H1 (cell line): ENCODE results near the gene DSCAM. TPM values are rescaled to one million over a fixed set of nuclear protein-coding genes. Genes with fewer than 3 reads are reported as not detected.

Experiments used
- CTCF ChIA-PET: fragments of 300-600 bp; sonication (Branson Sonifier 250); formaldehyde crosslinking; loops from one replicate; lab custom pipeline; 2021; ENCODE audit not compliant: partially characterized antibody; lab: Charles Lee
- POLR2A ChIA-PET: fragments of 300-600 bp; sonication (Branson Sonifier 250); formaldehyde crosslinking; loops from one replicate; lab custom pipeline; 2021; ENCODE audit warnings: inconsistent platforms; ENCODE audit not compliant: partially characterized antibody; lab: Charles Lee
- DNase-seq, 2 experiments: peaks; one replicate each; pipeline versions ENCODE4 v3.0.0 to v3.0.0-alpha.2; 2010 to 2022; ENCODE audit warnings: low spot score in 2 of 2, low read depth in 1 of 2, mixed read lengths in 1 of 2
- FAIRE-seq: peaks from 2 replicates; lab custom pipeline; 2011; peaks lifted over from hg19 to GRCh38; lab: Jason Lieb, UNC
- H2AFZ ChIP-seq: 2 replicates; pipeline ENCODE4 v1.8.1; 2012; ENCODE audit warnings: low read length, inconsistent platforms
- H2AK5ac ChIP-seq: 2 replicates; pipeline ENCODE4 v1.6.1; 2013; ENCODE audit warnings: low read depth, low read length
- H2BK120ac ChIP-seq: replicated peaks from 2 replicates; pipeline ENCODE3; 2013; ENCODE audit warnings: low read depth, low read length, inconsistent platforms
- H2BK12ac ChIP-seq: 2 replicates; pipeline ENCODE4 v1.6.1; 2013; ENCODE audit warnings: low read depth, low read length
- H2BK15ac ChIP-seq: 2 replicates; pipeline ENCODE4 v1.6.1; 2013; ENCODE audit warnings: low read length
- H2BK20ac ChIP-seq: 2 replicates; pipeline ENCODE4 v1.6.1; 2013; ENCODE audit warnings: low read length
- H2BK5ac ChIP-seq: 2 replicates; pipeline ENCODE4 v1.6.1; 2013; ENCODE audit warnings: low read depth, low read length
- H3K14ac ChIP-seq: 2 replicates; pipeline ENCODE4 v1.6.1; 2013; ENCODE audit warnings: inconsistent platforms; ENCODE audit not compliant: insufficient read length
- H3K18ac ChIP-seq: 2 replicates; pipeline ENCODE4 v1.6.1; 2013; ENCODE audit warnings: low read length; ENCODE audit errors: extremely low read depth
- H3K23ac ChIP-seq: 2 replicates; pipeline ENCODE4 v1.6.1; 2013; ENCODE audit warnings: inconsistent platforms; ENCODE audit not compliant: insufficient read length
- H3K23me2 ChIP-seq: 2 replicates; pipeline ENCODE4 v1.6.1; 2013; ENCODE audit warnings: low read depth, low read length
- H3K27ac ChIP-seq: 2 replicates; pipeline ENCODE4 v1.6.1; 2011; ENCODE audit warnings: low read depth, low read length, inconsistent platforms
- H3K27me3 ChIP-seq, 4 experiments: replicated peaks in 1 of 4; 1 replicate in 1 of 4; 2 replicates in 3 of 4; pipeline versions ENCODE4 v1.6.1 to v1.8.1; 2011 to 2013; ENCODE audit warnings: low read length in 3 of 4, mild to moderate bottlenecking in 3 of 4, inconsistent platforms in 2 of 4, mixed read lengths in 2 of 4, moderate library complexity in 1 of 4; ENCODE audit not compliant: control insufficient read depth in 3 of 4, insufficient read depth in 3 of 4; ENCODE audit errors: extremely low read depth in 1 of 4
- H3K36me3 ChIP-seq, 4 experiments: 2 replicates each; pipeline versions ENCODE4 v1.6.1 to v1.8.1; 2011 to 2013; ENCODE audit warnings: mild to moderate bottlenecking in 4 of 4, low read length in 3 of 4, moderate library complexity in 2 of 4, control low read depth in 1 of 4, inconsistent platforms in 1 of 4; ENCODE audit not compliant: insufficient read depth in 4 of 4, control insufficient read depth in 2 of 4
- H3K4ac ChIP-seq: replicated peaks from 2 replicates; pipeline ENCODE3; 2013; ENCODE audit warnings: low read length, low read depth, mixed read lengths, inconsistent platforms; ENCODE audit not compliant: insufficient read length
- H3K4me1 ChIP-seq, 4 experiments: replicated peaks in 1 of 4; 1 replicate in 1 of 4; 2 replicates in 3 of 4; pipeline versions ENCODE4 v1.6.1 to v1.8.1; 2011 to 2013; ENCODE audit warnings: low read length in 3 of 4, inconsistent platforms in 2 of 4, mixed read lengths in 1 of 4; ENCODE audit not compliant: insufficient read depth in 4 of 4, control insufficient read depth in 3 of 4
- H3K4me2 ChIP-seq, 2 experiments: 2 replicates each; pipeline versions ENCODE4 v1.6.1 to v1.8.1; 2011 to 2013; ENCODE audit warnings: low read depth in 2 of 2, low read length in 2 of 2, control low read depth in 1 of 2, inconsistent platforms in 1 of 2, mild to moderate bottlenecking in 1 of 2; ENCODE audit not compliant: insufficient read depth in 1 of 2
- H3K4me3 ChIP-seq, 4 experiments: fragments of 200-600, 300-600 bp in 1 of 4; sonication (generic), shearing (Covaris generic), sonication (Bioruptor Twin) in 1 of 4; 2 replicates each; pipeline versions ENCODE4 v1.5.1 to v1.8.1; 2011 to 2016; ENCODE audit warnings: low read length in 4 of 4, low read depth in 3 of 4, control low read depth in 2 of 4, inconsistent platforms in 2 of 4, mild to moderate bottlenecking in 2 of 4, mixed read lengths in 1 of 4, moderate library complexity in 1 of 4; ENCODE audit not compliant: insufficient read depth in 2 of 4; ENCODE audit errors: extremely low read depth in 1 of 4
- H3K56ac ChIP-seq: replicated peaks from 2 replicates; pipeline ENCODE3; 2013; ENCODE audit warnings: low read depth, mild to moderate bottlenecking, mixed read lengths, low read length, inconsistent platforms; ENCODE audit not compliant: insufficient read length
- H3K79me1 ChIP-seq: 2 replicates; pipeline ENCODE4 v1.6.1; 2013; ENCODE audit warnings: low read depth, low read length, control low read depth
- H3K79me2 ChIP-seq, 2 experiments: 2 replicates each; pipeline versions ENCODE4 v1.6.1 to v1.8.1; 2012 to 2013; ENCODE audit warnings: low read length in 2 of 2, mild to moderate bottlenecking in 2 of 2, inconsistent platforms in 1 of 2; ENCODE audit not compliant: insufficient read depth in 2 of 2, control insufficient read depth in 1 of 2
- H3K9ac ChIP-seq, 4 experiments: replicated peaks in 1 of 4; 1 replicate in 1 of 4; 2 replicates in 3 of 4; pipeline versions ENCODE4 v1.6.1 to v1.8.1; 2011 to 2013; ENCODE audit warnings: low read depth in 3 of 4, low read length in 3 of 4, control low read depth in 2 of 4, mild to moderate bottlenecking in 2 of 4, moderate library complexity in 2 of 4, inconsistent platforms in 1 of 4; ENCODE audit errors: extremely low read depth in 1 of 4
- H3K9me3 ChIP-seq, 2 experiments: 2 replicates each; pipeline versions ENCODE4 v1.6.1 to v1.8.1; 2012 to 2013; ENCODE audit warnings: mild to moderate bottlenecking in 2 of 2, moderate library complexity in 2 of 2, control low read depth in 1 of 2, inconsistent platforms in 1 of 2, low read depth in 1 of 2, low read length in 1 of 2, mixed read lengths in 1 of 2; ENCODE audit not compliant: insufficient read depth in 2 of 2
- H4K20me1 ChIP-seq, 2 experiments: replicated peaks in 1 of 2; 2 replicates each; pipeline versions ENCODE3 to v1.8.1; 2011 to 2013; ENCODE audit warnings: inconsistent platforms in 2 of 2, low read length in 2 of 2, mild to moderate bottlenecking in 1 of 2; ENCODE audit not compliant: insufficient read depth in 2 of 2, control insufficient read depth in 1 of 2
- H4K5ac ChIP-seq: 2 replicates; pipeline ENCODE4 v1.6.1; 2013; ENCODE audit warnings: low read length, low read depth, mixed read lengths, inconsistent platforms; ENCODE audit not compliant: insufficient read length
- H4K8ac ChIP-seq: 2 replicates; pipeline ENCODE4 v1.8.0; 2013; ENCODE audit warnings: mild to moderate bottlenecking, moderate library complexity, low read length, inconsistent platforms; ENCODE audit not compliant: insufficient read depth; ENCODE audit errors: extremely low read depth
- H4K91ac ChIP-seq: replicated peaks from 2 replicates; pipeline ENCODE3; 2013; ENCODE audit warnings: low read length, mixed read lengths, inconsistent platforms; ENCODE audit not compliant: insufficient read length
- GTF2F1 ChIP-seq: IDR thresholded peaks from 2 replicates; pipeline ENCODE4 v1.6.1; 2012; ENCODE audit warnings: low read depth, low read length, improper control_type of control experiment, borderline replicate concordance
- PHF8 ChIP-seq: fragments of 200-600 bp; sonication (generic); conservative IDR thresholded peaks from 2 replicates; pipeline ENCODE4 v1.7.1; 2012; ENCODE audit warnings: low read depth, mild to moderate bottlenecking, inconsistent platforms, low read length, moderate library complexity
- POLR2AphosphoS5 ChIP-seq: IDR thresholded peaks from 2 replicates; pipeline ENCODE4 v1.6.1; 2011; ENCODE audit warnings: low read depth, low read length
- SIRT6 ChIP-seq: IDR thresholded peaks from one replicate; pipeline ENCODE4 v1.7.1; 2012; ENCODE audit warnings: low read length, inconsistent platforms
- WGBS, 2 experiments: shearing (Covaris generic) in 1 of 2; methylation state at CpG; one replicate each; pipeline versions ENCODE4 v1.1.6 to v1.1.7; 2013 to 2015; ENCODE audit warnings: low lambda C conversion rate in 2 of 2, mixed read lengths in 2 of 2, inconsistent platforms in 1 of 2, low coverage in 1 of 2, missing lambda C conversion rate in 1 of 2; ENCODE audit not compliant: insufficient replicate concordance in 2 of 2, insufficient coverage in 1 of 2, insufficient read length in 1 of 2; ENCODE audit errors: extremely low coverage in 1 of 2, missing lambda C conversion rate in 1 of 2; 5-methylcytosine and 5-hydroxymethylcytosine counted together
- polyA plus RNA-seq, 7 experiments: library from polyadenylated mRNA; depleted of rRNA in 3 of 7; stranded (reverse) in 5 of 7; unstranded in 2 of 7; fragments of >200 nt in 5 of 7; fragments of 200-250 nt in 2 of 7; gene quantifications; 1 replicate in 5 of 7; 2 replicates in 1 of 7; 4 replicates in 1 of 7; pipeline versions ENCODE4 v1.2.1 to v1.2.3, GENCODE V29; 2011 to 2013; ENCODE audit warnings: missing spikeins in 2 of 7, mixed read lengths in 2 of 7
- total RNA-seq: library from RNA; stranded (reverse); fragmentation: NEBNext Ultra II Directional; extraction: Animal tissue kit (Norgen Biotek cat#: 25700); gene quantifications from 2 replicates; pipeline ENCODE4 v1.2.1, GENCODE V29; 2021

DSCAM gene
- total and polyA plus RNA-seq, 2 of the 8 experiments (the other 6 are each of a cell fraction or from before 2014, with no cell fraction given) = 0.02 to 0.15 TPM

DNA sequence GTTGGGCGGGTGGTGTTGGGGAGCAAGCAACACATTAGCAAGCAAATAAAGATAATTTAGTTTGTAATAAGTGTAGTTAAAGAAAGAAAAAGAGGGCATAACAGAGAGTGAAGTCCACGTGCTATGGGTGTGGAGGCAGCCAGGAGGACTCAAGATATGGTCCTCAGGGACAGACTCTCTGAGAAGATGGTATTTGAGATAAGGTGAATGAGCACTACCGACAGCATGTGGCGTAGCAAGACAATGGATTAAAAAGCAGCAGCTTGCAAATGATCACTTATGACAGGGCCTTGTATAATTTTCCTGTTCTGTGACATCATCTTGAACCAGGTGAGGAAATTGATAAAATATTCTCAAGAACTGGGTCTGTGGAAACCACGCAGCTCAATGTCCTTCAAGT lies 491.9 kb downstream of the DSCAM start:
- H2BK120ac ChIP-seq = no peak overlapping the region
- H2AFZ ChIP-seq = no peak overlapping the region
- H3K4me1 ChIP-seq = no peaks in the 10 kb centered on the region
- H4K5ac ChIP-seq = no peak overlapping the region
- no peaks in the 10 kb centered on the region for H3K23me2 ChIP-seq
- TF ChIP-seq GTF2F1 (no peak), SIRT6 (no peak), POLR2AphosphoS5 (no peak), PHF8 (no peak)
- H3K18ac ChIP-seq = no peak overlapping the region
- DNase-seq = no peak
- no peak overlapping the region for H4K91ac ChIP-seq
- no peak overlapping the region for H3K14ac ChIP-seq
- no peak for FAIRE-seq
- H3K9me3 ChIP-seq = no peaks in the 10 kb centered on the region
- H3K36me3 ChIP-seq = no peaks in the 10 kb centered on the region
- H4K20me1 ChIP-seq = no peaks in the 10 kb centered on the region
- no peaks in the 10 kb centered on the region for H3K79me2 ChIP-seq
- H2AK5ac ChIP-seq = no peak overlapping the region
- no peak overlapping the region for H3K23ac ChIP-seq
- no peak overlapping the region for H3K4me3 ChIP-seq
- no peak overlapping the region for H2BK12ac ChIP-seq
- no peak overlapping the region for H2BK20ac ChIP-seq
- no peak overlapping the region for H3K27ac ChIP-seq
- H4K8ac ChIP-seq = no peak overlapping the region
- H3K56ac ChIP-seq = no peak overlapping the region
- H3K27me3 ChIP-seq = no peaks in the 10 kb centered on the region
- no peak overlapping the region for H2BK5ac ChIP-seq
- ChIA-PET POLR2A (no interaction called here), CTCF (interaction anchor here (0.9 to 1.1 kb wide), 2 partner anchors 31 to 41 kb away, joined by 3 read pairs; no protein-coding TSS in a partner anchor)
- WGBS, 2 experiments = 90% methylated on average over 5 of the region's 5 CpGs; no CpG with 5 or more reads in 1 of the 2 experiments
- no peak overlapping the region for H3K4ac ChIP-seq
- H3K79me1 ChIP-seq = no peaks in the 10 kb centered on the region
- no peak overlapping the region for H3K9ac ChIP-seq
- H2BK15ac ChIP-seq = no peak overlapping the region
- no peak overlapping the region for H3K4me2 ChIP-seq
